ENCODE measurements around the gene ALDH4A1. TPM values are rescaled to one million over a fixed set of nuclear protein-coding genes. Genes with fewer than 3 reads are reported as not detected.
"Not testable (repeated sequence)": the region's sequence is repeated elsewhere in the genome, so short reads cannot be mapped to it uniquely, and the experiment has no call there.

ALDH4A1 gene
- total RNA-seq, 1 donor from 2014 or later: 13.8 TPM

- Histone ChIP-seq H3K4me1 (ENCODE audit: insufficient read depth, low read length) (no peaks in the 10 kb centered on the region), H3K9ac (ENCODE audit: low read length) (no peak overlapping the region), H3K27ac (ENCODE audit: low read depth, low read length) (no peak overlapping the region), H3K4me2 (ENCODE audit: low read length) (no peak overlapping the region), H3K4me3 (ENCODE audit: insufficient read depth, low read depth, low read length) (no peak overlapping the region), H3K27me3 (ENCODE audit: insufficient read depth, low read length) (peaks cover 6% of the 10 kb centered on the region), H2AFZ (ENCODE audit: low read depth, low read length) (no peak overlapping the region), H4K20me1 (ENCODE audit: insufficient read depth, low read length) (peaks cover 3% of the 10 kb centered on the region), H3K36me3 (ENCODE audit: insufficient read depth, low read length) (no peaks in the 10 kb centered on the region), H3K9me3 (ENCODE audit: insufficient read depth, low read depth, low read length) (no peaks in the 10 kb centered on the region), H3K79me2 (ENCODE audit: insufficient read depth, low read length) (no peaks in the 10 kb centered on the region)
- TF ChIP-seq EZH2 (IDR thresholded peaks at IDR 0.05; ENCODE audit: insufficient read depth, low read length) (no peak), CTCF (IDR thresholded peaks at IDR 0.05; ENCODE audit: insufficient read depth, low read depth, low read length) (no peak)
- no peak overlapping the region for H3K27ac Mint-ChIP-seq (ENCODE audit: unreplicated experiment)
- peaks cover 5% of the 10 kb centered on the region for H3K36me3 Mint-ChIP-seq (ENCODE audit: low read depth, unreplicated experiment)
- no peaks in the 10 kb centered on the region for H3K4me1 Mint-ChIP-seq (ENCODE audit: low read depth, unreplicated experiment)
- no peak overlapping the region for H3K4me3 Mint-ChIP-seq (ENCODE audit: unreplicated experiment)
- peaks cover 21% of the 10 kb centered on the region for H3K27me3 Mint-ChIP-seq (ENCODE audit: low read depth, unreplicated experiment)
- no peak for FAIRE-seq
- no peaks in the 10 kb centered on the region for H3K9me3 Mint-ChIP-seq (ENCODE audit: unreplicated experiment)
- no peak for DNase-seq (ENCODE audit: low read depth)
Observed at GRCh38 chr1:18870957-18871356, 31.4 kb downstream of the ALDH4A1 start.

- not testable (repeated sequence) for H2AFZ ChIP-seq (ENCODE audit: low read depth, low read length); H4K20me1 ChIP-seq (ENCODE audit: insufficient read depth, low read length); H3K79me2 ChIP-seq (ENCODE audit: insufficient read depth, low read length); H3K4me1 Mint-ChIP-seq (ENCODE audit: low read depth, unreplicated experiment); H3K36me3 ChIP-seq (ENCODE audit: insufficient read depth, low read length); H3K36me3 Mint-ChIP-seq (ENCODE audit: low read depth, unreplicated experiment); H3K4me3 ChIP-seq (ENCODE audit: insufficient read depth, low read depth, low read length); H3K9me3 Mint-ChIP-seq (ENCODE audit: unreplicated experiment); H3K4me2 ChIP-seq (ENCODE audit: low read length); DNase-seq (ENCODE audit: low read depth); H3K9ac ChIP-seq (ENCODE audit: low read length); H3K27ac Mint-ChIP-seq (ENCODE audit: unreplicated experiment); H3K4me3 Mint-ChIP-seq (ENCODE audit: unreplicated experiment); H3K4me1 ChIP-seq (ENCODE audit: insufficient read depth, low read length); FAIRE-seq; H3K27me3 ChIP-seq (ENCODE audit: insufficient read depth, low read length); H3K9me3 ChIP-seq (ENCODE audit: insufficient read depth, low read depth, low read length); H3K27ac ChIP-seq (ENCODE audit: low read depth, low read length)
- peaks cover 25% of the 10 kb centered on the region for H3K27me3 Mint-ChIP-seq (ENCODE audit: low read depth, unreplicated experiment)
Observed at GRCh38 chr1:18870595-18870865, 31.8 kb downstream of the ALDH4A1 start.

DNA sequence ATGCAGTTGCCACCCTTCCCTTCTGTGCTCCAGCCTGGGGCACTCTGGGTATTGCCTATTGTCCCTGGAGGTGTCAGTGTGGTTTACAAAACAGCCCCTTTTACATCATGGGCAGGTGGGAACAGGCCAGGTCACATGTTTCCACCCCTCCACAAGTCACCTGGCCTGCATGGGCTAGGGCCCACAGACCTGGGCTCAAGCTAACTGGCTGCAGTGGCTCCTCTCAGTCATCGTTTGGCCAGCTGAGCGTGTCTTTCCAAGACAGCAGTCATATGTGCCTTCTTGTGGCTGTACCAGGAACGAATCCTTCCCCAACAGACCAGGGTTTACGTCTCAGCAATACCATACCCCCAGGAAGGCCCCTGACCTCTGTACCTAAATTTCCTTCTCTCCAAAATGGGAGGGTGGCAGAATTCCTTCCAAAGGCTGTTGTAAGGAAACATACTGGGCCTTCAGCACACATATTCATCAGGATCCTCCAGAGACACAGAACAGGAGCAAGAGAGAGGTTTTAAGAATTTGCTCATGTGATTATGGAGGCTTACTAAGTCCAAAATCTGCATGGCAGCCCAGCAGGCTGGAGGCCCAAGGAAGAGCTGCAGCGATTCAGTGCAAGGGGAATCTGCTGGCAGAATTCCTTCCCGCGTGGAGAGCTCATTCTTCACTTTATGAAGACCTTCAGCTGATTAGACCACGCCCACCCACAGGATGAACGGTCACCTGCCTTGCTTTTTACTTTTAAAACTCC is 32.3 kb downstream of the ALDH4A1 start:
- TF ChIP-seq CTCF (IDR thresholded peaks at IDR 0.05; ENCODE audit: insufficient read depth, low read depth, low read length): no peak
- TF ChIP-seq EZH2 (IDR thresholded peaks at IDR 0.05; ENCODE audit: insufficient read depth, low read length): no peak
- Histone ChIP-seq H3K4me2 (ENCODE audit: low read length) (no peak overlapping the region), H4K20me1 (ENCODE audit: insufficient read depth, low read length) (no peaks in the 10 kb centered on the region), H3K4me1 (ENCODE audit: insufficient read depth, low read length) (no peaks in the 10 kb centered on the region), H2AFZ (ENCODE audit: low read depth, low read length) (no peak overlapping the region), H3K27ac (ENCODE audit: low read depth, low read length) (no peak overlapping the region), H3K79me2 (ENCODE audit: insufficient read depth, low read length) (no peaks in the 10 kb centered on the region), H3K27me3 (ENCODE audit: insufficient read depth, low read length) (peaks cover 6% of the 10 kb centered on the region), H3K4me3 (ENCODE audit: insufficient read depth, low read depth, low read length) (no peak overlapping the region), H3K9ac (ENCODE audit: low read length) (no peak overlapping the region), H3K9me3 (ENCODE audit: insufficient read depth, low read depth, low read length) (no peaks in the 10 kb centered on the region), H3K36me3 (ENCODE audit: insufficient read depth, low read length) (no peaks in the 10 kb centered on the region)
- peaks cover 4% of the 10 kb centered on the region for H3K36me3 Mint-ChIP-seq (ENCODE audit: low read depth, unreplicated experiment)
- FAIRE-seq (no peak), DNase-seq (ENCODE audit: low read depth) (no peak)
- H3K4me1 Mint-ChIP-seq (ENCODE audit: low read depth, unreplicated experiment): no peaks in the 10 kb centered on the region
- no peak overlapping the region for H3K27ac Mint-ChIP-seq (ENCODE audit: unreplicated experiment)
- H3K4me3 Mint-ChIP-seq (ENCODE audit: unreplicated experiment): no peak overlapping the region
- H3K9me3 Mint-ChIP-seq (ENCODE audit: unreplicated experiment): no peaks in the 10 kb centered on the region
- peaks cover 29% of the 10 kb centered on the region for H3K27me3 Mint-ChIP-seq (ENCODE audit: low read depth, unreplicated experiment)

Measured in astrocyte (in vitro differentiated cells and primary cell).